GM12864 (cell line): ENCODE measurements around the gene ARNT2.

Experiments
- DNase-seq: peaks from one replicate; pipeline ENCODE4 v3.0.0-alpha.2; 2011; ENCODE audit warnings: low read depth
- H3K4me3 ChIP-seq: 2 replicates; pipeline ENCODE4 v1.5.1; 2011; ENCODE audit warnings: mild to moderate bottlenecking, low read depth, low read length, control low read depth
- TF ChIP-seq, protein P1 (sequence below): IDR thresholded peaks from 2 replicates; pipeline ENCODE4 v1.5.1; 2011; ENCODE audit warnings: low read depth, mild to moderate bottlenecking, moderate library complexity, low read length, control low read depth, inconsistent platforms; ENCODE audit errors: missing control alignments

Gene ARNT2

DNA sequence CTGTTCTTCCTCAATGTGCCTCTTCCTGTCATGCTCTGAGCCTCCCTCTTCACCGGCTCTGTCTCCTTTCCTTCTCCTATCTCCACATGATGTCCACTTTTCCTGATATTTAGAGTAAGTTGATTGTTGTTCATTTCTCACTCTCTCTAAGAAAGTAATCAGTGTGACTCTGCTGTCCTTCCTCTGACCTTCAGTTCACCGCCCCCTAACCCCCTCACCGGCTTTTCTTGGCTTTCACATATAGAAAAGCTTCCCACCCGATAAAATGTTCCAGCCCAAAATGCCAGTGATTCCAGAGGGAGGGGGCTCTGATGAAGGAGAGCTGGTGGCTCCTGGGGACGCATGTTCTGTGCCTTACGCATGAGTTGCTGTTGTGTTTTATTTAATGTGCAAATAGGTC, 170.4 kb downstream of the ARNT2 start:
- no peak overlapping the region for H3K4me3 ChIP-seq
- no peak for DNase-seq
- TF ChIP-seq, protein P1, sequence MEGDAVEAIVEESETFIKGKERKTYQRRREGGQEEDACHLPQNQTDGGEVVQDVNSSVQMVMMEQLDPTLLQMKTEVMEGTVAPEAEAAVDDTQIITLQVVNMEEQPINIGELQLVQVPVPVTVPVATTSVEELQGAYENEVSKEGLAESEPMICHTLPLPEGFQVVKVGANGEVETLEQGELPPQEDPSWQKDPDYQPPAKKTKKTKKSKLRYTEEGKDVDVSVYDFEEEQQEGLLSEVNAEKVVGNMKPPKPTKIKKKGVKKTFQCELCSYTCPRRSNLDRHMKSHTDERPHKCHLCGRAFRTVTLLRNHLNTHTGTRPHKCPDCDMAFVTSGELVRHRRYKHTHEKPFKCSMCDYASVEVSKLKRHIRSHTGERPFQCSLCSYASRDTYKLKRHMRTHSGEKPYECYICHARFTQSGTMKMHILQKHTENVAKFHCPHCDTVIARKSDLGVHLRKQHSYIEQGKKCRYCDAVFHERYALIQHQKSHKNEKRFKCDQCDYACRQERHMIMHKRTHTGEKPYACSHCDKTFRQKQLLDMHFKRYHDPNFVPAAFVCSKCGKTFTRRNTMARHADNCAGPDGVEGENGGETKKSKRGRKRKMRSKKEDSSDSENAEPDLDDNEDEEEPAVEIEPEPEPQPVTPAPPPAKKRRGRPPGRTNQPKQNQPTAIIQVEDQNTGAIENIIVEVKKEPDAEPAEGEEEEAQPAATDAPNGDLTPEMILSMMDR: no peak

DNA sequence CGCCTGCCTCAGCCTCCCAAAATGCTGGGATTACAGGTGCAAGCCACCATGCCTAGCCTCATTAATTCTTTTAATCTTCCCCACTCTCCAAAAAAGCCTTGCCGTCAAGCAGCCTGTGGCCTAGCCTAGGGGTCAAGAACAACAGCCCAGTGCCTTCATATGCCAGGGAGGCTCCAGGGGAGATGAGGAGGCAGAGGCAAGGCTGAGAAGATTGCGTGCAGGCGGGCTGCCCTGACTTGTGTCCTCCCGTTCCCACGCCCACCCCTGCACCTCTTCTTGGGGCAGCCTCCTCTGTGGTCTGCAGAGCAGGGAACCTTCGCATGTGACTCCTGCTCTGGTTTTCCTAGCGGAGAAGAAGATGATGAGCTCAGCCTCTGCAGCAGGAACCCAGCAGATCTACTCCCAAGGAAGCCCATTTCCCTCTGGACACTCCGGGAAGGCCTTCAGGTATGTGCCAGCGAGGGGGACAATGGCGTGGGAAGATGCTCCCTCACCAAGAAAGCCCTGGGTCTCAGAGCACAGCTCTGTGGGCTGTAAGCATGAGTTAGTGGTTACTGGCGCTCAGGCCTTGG, 172.4 kb downstream of the ARNT2 start:
- H3K4me3 ChIP-seq: no peak overlapping the region
- DNase-seq: no peak
- TF ChIP-seq, protein P1: no peak

- H3K4me3 ChIP-seq: no peak overlapping the region
- DNase-seq: no peak
- TF ChIP-seq, protein P1: no peak
These were observed 173.5 kb downstream of the ARNT2 start for GRCh38 chr15:80577552-80578205.

DNA sequence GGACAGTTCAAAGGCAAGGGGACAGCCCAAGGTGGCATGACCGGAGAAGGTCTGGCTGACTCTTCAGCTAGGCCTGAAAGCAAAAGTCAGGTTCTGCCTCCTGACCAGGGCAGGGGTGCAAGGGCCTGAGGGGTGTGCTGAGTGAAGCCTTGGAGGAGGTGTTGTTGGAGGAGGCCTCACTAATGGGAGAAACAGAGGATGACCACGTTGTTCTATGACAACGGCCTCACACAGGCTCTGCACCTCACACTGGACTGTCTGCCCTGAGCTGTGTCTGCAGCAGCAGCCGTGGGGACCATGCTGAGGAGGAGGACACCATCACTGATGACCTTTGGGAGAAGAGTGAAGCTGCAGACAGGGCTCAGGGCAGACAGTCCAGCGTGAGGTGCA, 174.0 kb downstream of the ARNT2 start:
- H3K4me3 ChIP-seq: no peak overlapping the region
- no peak for DNase-seq
- TF ChIP-seq, protein P1: no peak

DNA sequence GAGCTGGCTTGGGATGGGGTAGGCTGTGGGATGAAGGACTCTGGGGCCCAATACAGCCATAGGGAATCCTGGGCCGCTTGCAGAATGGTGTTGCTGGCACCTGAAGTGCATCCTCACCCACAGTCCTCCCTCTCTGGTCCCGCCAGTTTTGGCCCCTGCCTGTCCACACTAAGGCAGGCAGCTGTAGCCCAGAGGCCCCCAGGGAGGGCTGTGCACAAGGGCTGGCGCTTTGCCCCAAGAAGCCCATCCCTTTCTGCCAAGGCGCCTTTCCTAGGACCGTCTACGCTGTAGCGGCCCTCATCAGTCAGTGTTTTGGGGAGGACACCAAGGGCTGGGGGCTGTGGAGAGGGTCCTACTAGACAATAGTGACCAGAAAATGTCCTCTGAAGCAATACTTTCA, 174.7 kb downstream of the ARNT2 start:
- DNase-seq: no peak
- H3K4me3 ChIP-seq: no peak overlapping the region
- TF ChIP-seq, protein P1: no peak

- TF ChIP-seq, protein P1: no peak
- no peak for DNase-seq
- H3K4me3 ChIP-seq: no peak overlapping the region
These were observed 175.4 kb downstream of the ARNT2 start for GRCh38 chr15:80579611-80580010.

GRCh38 chr15:80580106-80580505, 175.9 kb downstream of the ARNT2 start:
- DNase-seq: no peak
- TF ChIP-seq, protein P1: no peak
- no peak overlapping the region for H3K4me3 ChIP-seq
